Measurements from ENCODE around the gene ACVR1B.

GRCh38 chr12:52041695-52042123 is 90.2 kb downstream of the ACVR1B start:
- TF ChIP-seq CEBPZ (IDR thresholded peaks at IDR 0.05; ENCODE audit: borderline replicate concordance, low read depth, low read length) (no peak), CREBBP (IDR thresholded peaks at IDR 0.05; ENCODE audit: low read depth, low read length) (no peak), ZNF436 (CRISPR knock-in tag; IDR thresholded peaks at IDR 0.05) (no peak), ZNF174 (CRISPR knock-in tag; IDR thresholded peaks at IDR 0.05) (no peak)
- TF ChIP-seq, protein P1, sequence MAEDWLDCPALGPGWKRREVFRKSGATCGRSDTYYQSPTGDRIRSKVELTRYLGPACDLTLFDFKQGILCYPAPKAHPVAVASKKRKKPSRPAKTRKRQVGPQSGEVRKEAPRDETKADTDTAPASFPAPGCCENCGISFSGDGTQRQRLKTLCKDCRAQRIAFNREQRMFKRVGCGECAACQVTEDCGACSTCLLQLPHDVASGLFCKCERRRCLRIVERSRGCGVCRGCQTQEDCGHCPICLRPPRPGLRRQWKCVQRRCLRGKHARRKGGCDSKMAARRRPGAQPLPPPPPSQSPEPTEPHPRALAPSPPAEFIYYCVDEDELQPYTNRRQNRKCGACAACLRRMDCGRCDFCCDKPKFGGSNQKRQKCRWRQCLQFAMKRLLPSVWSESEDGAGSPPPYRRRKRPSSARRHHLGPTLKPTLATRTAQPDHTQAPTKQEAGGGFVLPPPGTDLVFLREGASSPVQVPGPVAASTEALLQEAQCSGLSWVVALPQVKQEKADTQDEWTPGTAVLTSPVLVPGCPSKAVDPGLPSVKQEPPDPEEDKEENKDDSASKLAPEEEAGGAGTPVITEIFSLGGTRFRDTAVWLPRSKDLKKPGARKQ (CRISPR knock-in tag; IDR thresholded peaks at IDR 0.05), result no peak
